ENCODE data around the gene AXL.

The AXL gene

DNA sequence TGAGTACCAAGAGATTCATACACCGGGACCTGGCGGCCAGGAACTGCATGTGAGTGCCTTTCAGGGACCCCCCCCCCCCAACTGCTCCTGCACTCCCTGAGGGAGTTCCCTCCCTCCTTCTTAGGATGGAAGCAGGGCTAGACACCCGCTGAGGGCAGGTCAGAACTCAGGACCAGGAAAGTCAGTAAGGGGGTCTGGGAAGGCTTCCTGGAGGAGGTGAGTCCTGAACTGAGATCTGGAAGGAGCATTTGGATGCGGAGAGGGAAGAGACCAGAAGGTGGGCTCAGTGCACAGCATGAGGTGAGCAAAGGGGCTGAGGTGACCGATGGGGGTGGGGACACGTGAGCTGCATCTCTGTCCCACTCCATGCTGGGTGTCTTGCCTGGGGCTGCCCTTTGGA lies 34.6 kb downstream of the AXL start:
- H3K27ac ChIP-seq (ENCODE audit: low read length): no peak overlapping the region
- no peak for DNase-seq (ENCODE audit: low read depth, low spot score)
- WGBS (ENCODE audit: insufficient coverage, insufficient read length): no CpG with 5 or more reads among the region's 6 CpGs
- no peaks in the 10 kb centered on the region for H3K27me3 ChIP-seq (ENCODE audit: control insufficient read depth, insufficient read depth, low read length)
- peaks cover 23% of the 10 kb centered on the region; the same call in 1 of the 2 replicates for H3K36me3 ChIP-seq (ENCODE audit: control insufficient read depth, insufficient read depth, low read length)
- no peak overlapping the region for H3K4me3 ChIP-seq (ENCODE audit: low read length)
- no peaks in the 10 kb centered on the region for H3K4me1 ChIP-seq (ENCODE audit: control insufficient read depth, insufficient read depth, low read length)
- no peaks in the 10 kb centered on the region for H3K9me3 ChIP-seq (ENCODE audit: control insufficient read depth, insufficient read depth, low read length)

DNA sequence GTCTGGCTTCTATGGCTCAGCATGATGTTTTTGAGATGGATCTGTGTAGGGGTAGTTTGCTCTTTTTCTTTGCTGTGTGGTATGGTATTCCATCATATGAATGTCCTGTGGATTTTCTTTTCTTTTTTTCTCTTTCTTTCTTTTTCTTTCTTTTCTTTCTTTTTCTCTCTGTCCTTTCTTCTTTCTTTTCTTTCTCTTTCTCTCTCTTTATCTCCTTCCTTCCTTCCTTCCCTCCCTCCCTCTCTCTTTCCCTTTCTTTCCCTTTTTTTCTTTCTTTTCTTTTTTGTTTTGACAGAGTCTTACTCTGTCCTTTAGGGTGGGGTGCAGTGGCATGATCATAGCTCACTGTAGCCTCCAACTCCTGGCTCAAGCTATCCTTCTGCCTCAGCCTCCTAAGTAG lies 36.1 kb downstream of the AXL start:
- peaks cover 27% of the 10 kb centered on the region; the same call in 1 of the 2 replicates for H3K36me3 ChIP-seq (ENCODE audit: control insufficient read depth, insufficient read depth, low read length)
- no peaks in the 10 kb centered on the region for H3K4me1 ChIP-seq (ENCODE audit: control insufficient read depth, insufficient read depth, low read length)
- no peak for DNase-seq (ENCODE audit: low read depth, low spot score)
- H3K27ac ChIP-seq (ENCODE audit: low read length): no peak overlapping the region
- no peak overlapping the region for H3K4me3 ChIP-seq (ENCODE audit: low read length)
- no peaks in the 10 kb centered on the region for H3K27me3 ChIP-seq (ENCODE audit: control insufficient read depth, insufficient read depth, low read length)
- no peaks in the 10 kb centered on the region for H3K9me3 ChIP-seq (ENCODE audit: control insufficient read depth, insufficient read depth, low read length)

DNA sequence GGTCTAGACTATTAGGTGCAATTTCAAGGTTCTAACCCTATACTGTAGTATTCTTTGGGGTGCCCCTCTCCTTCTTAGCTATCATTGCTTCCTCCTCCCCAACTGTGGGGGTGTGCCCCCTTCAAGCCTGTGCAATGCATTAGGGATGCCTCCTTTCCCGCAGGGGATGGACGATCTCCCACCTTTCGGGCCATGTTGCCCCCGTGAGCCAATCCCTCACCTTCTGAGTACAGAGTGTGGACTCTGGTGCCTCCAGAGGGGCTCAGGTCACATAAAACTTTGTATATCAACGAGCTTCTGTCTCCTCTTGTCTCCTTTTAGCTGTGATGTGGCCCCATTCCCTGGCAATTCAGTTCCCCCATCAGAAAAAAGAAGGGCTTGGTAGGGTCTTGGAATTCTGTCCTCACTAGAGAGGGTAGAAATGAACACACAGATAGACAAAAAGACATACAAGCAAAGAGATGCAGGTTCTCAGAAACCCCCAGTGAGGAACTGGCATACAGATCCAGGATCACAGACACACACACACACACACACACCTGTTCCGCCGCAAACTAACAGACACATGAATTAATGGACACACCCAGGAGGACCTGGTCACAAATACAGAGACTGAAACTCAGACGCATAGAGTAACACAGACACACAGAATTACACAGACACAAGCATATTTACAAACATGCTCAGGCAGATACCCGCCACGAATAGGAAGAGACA lies 42.6 kb downstream of the AXL start:
- Histone ChIP-seq H3K36me3 (ENCODE audit: control insufficient read depth, insufficient read depth, low read length) (peaks cover 16% of the 10 kb centered on the region; the same call in 1 of the 2 replicates), H3K27ac (ENCODE audit: low read length) (no peak overlapping the region), H3K9me3 (ENCODE audit: control insufficient read depth, insufficient read depth, low read length) (no peaks in the 10 kb centered on the region), H3K4me1 (ENCODE audit: control insufficient read depth, insufficient read depth, low read length) (no peaks in the 10 kb centered on the region), H3K4me3 (ENCODE audit: low read length) (peak overlapping the region; percentile 18; the same call in 1 of the 2 replicates), H3K27me3 (ENCODE audit: control insufficient read depth, insufficient read depth, low read length) (no peaks in the 10 kb centered on the region)
- no CpG with 5 or more reads among the region's 10 CpGs for WGBS (ENCODE audit: insufficient coverage, insufficient read length)
- DNase-seq (ENCODE audit: low read depth, low spot score): no peak

DNA sequence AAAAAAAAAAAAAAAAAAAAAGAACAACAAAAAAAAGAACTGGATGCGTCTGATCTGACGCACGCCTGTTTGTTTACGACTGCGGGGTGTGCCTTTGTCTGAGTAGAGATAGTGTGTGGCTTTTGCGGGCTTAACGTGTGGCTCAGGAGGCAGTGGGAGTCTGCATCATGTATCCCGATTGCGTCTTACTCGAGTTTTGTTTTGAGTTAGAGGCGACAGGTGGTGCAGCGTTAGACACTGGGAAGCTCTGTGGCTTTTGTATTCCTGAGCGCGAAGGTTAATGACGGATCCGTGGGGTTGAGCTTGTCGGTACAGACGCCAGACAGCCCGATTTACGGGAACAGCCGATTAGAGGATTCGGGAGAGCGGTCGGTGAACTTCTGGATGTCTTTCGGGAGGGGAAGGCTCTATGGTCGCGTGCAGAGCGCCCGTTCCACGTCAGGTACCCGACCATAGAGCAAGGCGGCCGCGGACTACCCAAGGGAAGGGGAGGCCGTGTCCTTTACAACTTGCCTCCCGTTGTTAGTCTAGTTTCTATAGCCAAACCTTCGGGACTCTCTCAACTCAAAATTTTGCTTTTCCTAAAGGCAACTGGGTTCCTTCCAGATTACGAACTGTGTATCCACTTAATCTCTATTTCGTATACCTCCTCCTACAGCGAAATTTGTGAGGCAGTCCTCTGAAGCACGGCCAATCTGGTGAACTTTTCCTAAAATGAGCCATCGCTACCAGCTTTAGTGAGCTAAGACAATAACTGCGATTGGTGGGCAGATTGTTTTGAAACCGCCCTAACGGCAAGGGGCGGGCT lies 44.2 kb downstream of the AXL start:
- Histone ChIP-seq H3K9me3 (ENCODE audit: control insufficient read depth, insufficient read depth, low read length) (no peaks in the 10 kb centered on the region), H3K27me3 (ENCODE audit: control insufficient read depth, insufficient read depth, low read length) (no peaks in the 10 kb centered on the region), H3K36me3 (ENCODE audit: control insufficient read depth, insufficient read depth, low read length) (peaks cover 10% of the 10 kb centered on the region; the same call in 1 of the 2 replicates), H3K4me1 (ENCODE audit: control insufficient read depth, insufficient read depth, low read length) (no peaks in the 10 kb centered on the region), H3K27ac (ENCODE audit: low read length) (no peak overlapping the region), H3K4me3 (ENCODE audit: low read length) (peak overlapping the region; percentile 38)
- no CpG with 5 or more reads among the region's 46 CpGs for WGBS (ENCODE audit: insufficient coverage, insufficient read length)
- DNase-seq (ENCODE audit: low read depth, low spot score): no peak

DNA sequence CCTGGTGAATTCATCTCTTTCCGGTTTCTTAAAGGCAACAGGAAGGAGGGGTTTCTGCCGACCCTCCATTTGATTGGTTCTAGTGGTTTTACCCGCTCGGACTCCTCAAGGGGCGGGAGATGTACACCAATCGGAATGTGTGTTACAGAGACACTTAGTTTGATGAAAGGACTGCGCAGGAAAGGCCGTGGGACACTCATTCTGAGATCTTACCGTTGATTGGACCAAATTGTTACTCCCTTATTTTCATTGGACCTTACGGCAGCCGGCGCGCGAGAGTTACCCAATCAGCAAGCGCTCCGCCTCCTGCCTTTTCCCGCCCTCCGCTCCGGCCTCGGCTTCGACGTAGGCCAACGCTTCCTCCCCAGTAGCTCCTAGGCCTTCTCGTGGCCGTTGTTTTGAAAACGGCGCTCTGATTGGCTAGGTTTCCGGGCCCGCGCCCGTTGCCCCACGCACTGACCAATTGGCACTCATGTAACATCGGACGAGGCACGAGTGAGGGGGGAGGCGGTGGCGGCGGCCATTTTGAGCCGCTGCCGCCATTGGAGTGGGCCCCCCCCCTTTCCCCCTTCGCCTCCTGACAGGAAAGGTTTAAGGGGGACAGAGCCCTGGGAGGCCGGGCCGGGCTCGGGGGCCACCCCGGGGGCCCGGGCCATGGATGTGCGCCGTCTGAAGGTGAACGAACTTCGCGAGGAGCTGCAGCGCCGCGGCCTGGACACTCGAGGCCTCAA lies 45.0 kb downstream of the AXL start, which contains the start of gene HNRNPUL1:
HNRNPUL1 (plus strand) TSS at position 523 of the 731 bp plus-strand sequence; CDS start at position 655, 132 bp downstream.
- peak; percentile 100 for DNase-seq (ENCODE audit: low read depth, low spot score)
- Histone ChIP-seq H3K4me3 (ENCODE audit: low read length) (peak within 1 kb of the TSS; percentile 88), H3K27ac (ENCODE audit: low read length) (no peak within 1 kb of the TSS), H3K9me3 (ENCODE audit: control insufficient read depth, insufficient read depth, low read length) (no peaks in the 10 kb centered on the region), H3K4me1 (ENCODE audit: control insufficient read depth, insufficient read depth, low read length) (no peaks in the 10 kb centered on the region), H3K27me3 (ENCODE audit: control insufficient read depth, insufficient read depth, low read length) (no peaks in the 10 kb centered on the region), H3K36me3 (ENCODE audit: control insufficient read depth, insufficient read depth, low read length) (peaks cover 9% of the 10 kb centered on the region; the same call in 1 of the 2 replicates)
- no CpG with 5 or more reads among the region's 55 CpGs for WGBS (ENCODE audit: insufficient coverage, insufficient read length)

DNA sequence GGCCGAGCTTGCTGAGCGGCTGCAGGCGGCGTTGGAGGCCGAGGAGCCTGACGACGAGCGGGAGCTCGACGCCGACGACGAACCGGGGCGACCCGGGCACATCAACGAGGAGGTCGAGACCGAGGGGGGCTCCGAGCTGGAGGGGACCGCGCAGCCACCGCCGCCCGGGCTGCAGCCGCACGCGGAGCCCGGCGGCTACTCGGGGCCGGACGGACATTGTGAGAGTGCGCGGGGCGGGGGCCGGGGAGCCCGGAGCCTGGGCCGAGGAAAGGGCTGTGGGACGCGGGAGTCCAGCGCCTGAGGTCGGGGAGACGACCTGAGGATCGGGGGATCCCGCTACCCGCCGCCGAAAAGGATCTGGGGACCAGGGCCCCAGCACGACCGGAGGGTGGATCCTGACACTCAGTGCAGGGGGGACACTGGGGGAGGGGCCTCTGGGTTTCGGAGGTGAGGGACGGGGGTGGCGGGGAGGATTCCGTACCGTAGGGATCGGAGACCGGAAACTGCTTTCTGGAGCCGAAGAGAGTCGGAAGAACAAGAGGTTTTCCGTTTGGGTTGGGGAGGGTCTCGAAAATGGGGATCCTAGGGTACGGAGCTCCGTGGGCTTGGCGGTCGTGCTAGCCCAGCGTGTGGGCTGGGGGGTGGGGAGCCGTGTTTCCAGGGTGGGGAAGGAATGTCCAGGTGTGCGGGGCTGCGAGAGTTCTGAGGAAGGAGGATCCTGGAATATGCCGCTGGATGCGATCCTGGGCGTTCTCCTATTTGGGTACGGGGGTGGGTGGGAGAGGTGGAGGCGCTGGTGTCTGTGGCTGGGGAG lies 45.8 kb downstream of the AXL start:
- no peak for DNase-seq (ENCODE audit: low read depth, low spot score)
- Histone ChIP-seq H3K27ac (ENCODE audit: low read length) (no peak overlapping the region), H3K4me3 (ENCODE audit: low read length) (peak overlapping the region; percentile 88), H3K36me3 (ENCODE audit: control insufficient read depth, insufficient read depth, low read length) (peaks cover 8% of the 10 kb centered on the region; the same call in 1 of the 2 replicates), H3K4me1 (ENCODE audit: control insufficient read depth, insufficient read depth, low read length) (no peaks in the 10 kb centered on the region), H3K9me3 (ENCODE audit: control insufficient read depth, insufficient read depth, low read length) (no peaks in the 10 kb centered on the region), H3K27me3 (ENCODE audit: control insufficient read depth, insufficient read depth, low read length) (no peaks in the 10 kb centered on the region)
- no CpG with 5 or more reads among the region's 75 CpGs for WGBS (ENCODE audit: insufficient coverage, insufficient read length)

DNA sequence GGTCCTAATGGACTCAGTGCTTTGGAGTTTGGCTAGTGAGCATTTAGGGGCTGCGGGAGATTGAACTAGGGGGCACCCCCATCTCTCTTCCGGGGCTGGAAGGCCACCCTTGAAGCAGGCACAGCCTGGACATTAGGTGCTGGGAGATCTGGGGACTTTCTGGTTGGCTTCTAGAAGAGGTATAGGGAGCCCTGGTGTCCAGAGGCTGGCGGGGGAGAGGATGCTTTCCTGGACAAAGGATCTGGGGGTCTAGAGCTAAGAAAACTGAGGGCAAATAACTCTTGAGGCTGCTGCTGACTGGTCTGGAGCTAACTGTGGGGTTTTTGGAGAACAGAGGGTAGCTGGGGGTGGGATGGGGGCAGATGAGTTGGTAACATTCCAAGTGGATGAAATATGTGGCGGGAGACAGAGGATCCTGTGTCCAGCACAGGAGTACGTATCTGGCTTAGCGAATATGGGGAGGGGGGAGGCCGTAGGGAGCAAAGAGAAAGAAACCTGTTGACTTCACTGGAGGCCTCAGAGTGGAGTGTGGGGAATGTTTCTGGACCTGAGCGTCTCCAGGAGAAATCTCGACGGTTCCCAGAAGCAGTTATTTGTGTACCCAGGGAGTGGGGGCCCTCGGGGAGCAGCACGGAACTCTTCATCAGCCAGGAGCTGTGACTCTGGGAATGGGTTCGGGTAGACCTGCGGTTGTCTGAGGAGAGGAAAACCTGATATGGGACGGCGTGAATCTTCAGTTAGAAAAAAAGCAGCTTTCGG lies 46.6 kb downstream of the AXL start:
- no CpG with 5 or more reads among the region's 17 CpGs for WGBS (ENCODE audit: insufficient coverage, insufficient read length)
- Histone ChIP-seq H3K4me1 (ENCODE audit: control insufficient read depth, insufficient read depth, low read length) (no peaks in the 10 kb centered on the region), H3K27ac (ENCODE audit: low read length) (no peak overlapping the region), H3K9me3 (ENCODE audit: control insufficient read depth, insufficient read depth, low read length) (no peaks in the 10 kb centered on the region), H3K4me3 (ENCODE audit: low read length) (peak overlapping the region; percentile 88; the same call in 1 of the 2 replicates), H3K36me3 (ENCODE audit: control insufficient read depth, insufficient read depth, low read length) (peaks cover 10% of the 10 kb centered on the region), H3K27me3 (ENCODE audit: control insufficient read depth, insufficient read depth, low read length) (no peaks in the 10 kb centered on the region)
- DNase-seq (ENCODE audit: low read depth, low spot score): no peak

DNA sequence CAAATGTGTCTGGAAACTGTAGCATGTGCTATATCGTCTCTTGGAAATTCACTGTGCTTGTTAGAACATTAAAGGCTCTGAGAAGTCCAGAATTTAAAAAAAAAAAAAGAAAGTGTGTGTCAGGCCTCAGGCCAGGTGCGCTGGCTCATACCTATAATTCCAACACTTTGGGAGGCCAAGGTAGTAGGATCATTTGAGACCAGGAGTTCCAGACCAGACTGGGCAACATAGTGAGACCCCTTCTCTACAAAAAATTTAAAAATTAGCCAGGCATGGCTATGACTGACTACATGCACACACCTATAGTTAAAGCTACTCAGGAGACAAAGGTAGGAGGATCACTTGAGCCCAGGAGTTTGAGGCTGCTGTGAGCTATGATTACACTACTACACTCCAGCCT lies 50.0 kb downstream of the AXL start:
- H3K27me3 ChIP-seq (ENCODE audit: control insufficient read depth, insufficient read depth, low read length): no peaks in the 10 kb centered on the region
- H3K36me3 ChIP-seq (ENCODE audit: control insufficient read depth, insufficient read depth, low read length): peaks cover 41% of the 10 kb centered on the region
- DNase-seq (ENCODE audit: low read depth, low spot score): no peak
- H3K4me1 ChIP-seq (ENCODE audit: control insufficient read depth, insufficient read depth, low read length): no peaks in the 10 kb centered on the region
- no CpG with 5 or more reads among the region's 2 CpGs for WGBS (ENCODE audit: insufficient coverage, insufficient read length)
- H3K9me3 ChIP-seq (ENCODE audit: control insufficient read depth, insufficient read depth, low read length): no peaks in the 10 kb centered on the region
- no peak overlapping the region for H3K27ac ChIP-seq (ENCODE audit: low read length)
- H3K4me3 ChIP-seq (ENCODE audit: low read length): no peak overlapping the region

DNA sequence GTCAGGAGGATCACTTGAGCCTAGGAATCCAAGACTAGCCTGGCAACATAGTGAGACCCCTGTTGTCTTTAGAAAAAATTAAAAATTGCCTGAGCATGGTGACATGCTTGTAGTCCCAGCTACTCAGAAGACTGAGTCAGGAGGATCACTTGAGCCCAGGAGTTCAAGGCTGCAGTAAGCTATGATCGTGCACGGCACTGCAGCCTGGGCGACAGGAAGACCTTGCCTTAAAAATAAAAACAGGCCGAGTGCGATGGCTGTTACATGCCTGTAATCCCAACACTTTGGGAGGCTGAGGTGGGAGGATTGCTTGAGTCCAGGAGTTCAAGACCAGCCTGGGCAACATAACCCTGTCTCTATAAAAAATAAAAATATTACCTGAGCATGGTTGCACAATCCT lies 50.5 kb downstream of the AXL start:
- peaks cover 46% of the 10 kb centered on the region for H3K36me3 ChIP-seq (ENCODE audit: control insufficient read depth, insufficient read depth, low read length)
- WGBS (ENCODE audit: insufficient coverage, insufficient read length): no CpG with 5 or more reads among the region's 5 CpGs
- H3K9me3 ChIP-seq (ENCODE audit: control insufficient read depth, insufficient read depth, low read length): no peaks in the 10 kb centered on the region
- H3K27ac ChIP-seq (ENCODE audit: low read length): no peak overlapping the region
- H3K27me3 ChIP-seq (ENCODE audit: control insufficient read depth, insufficient read depth, low read length): no peaks in the 10 kb centered on the region
- no peaks in the 10 kb centered on the region for H3K4me1 ChIP-seq (ENCODE audit: control insufficient read depth, insufficient read depth, low read length)
- H3K4me3 ChIP-seq (ENCODE audit: low read length): no peak overlapping the region
- no peak for DNase-seq (ENCODE audit: low read depth, low spot score)
